Nephron progenitor cell (in vitro differentiated cells): ENCODE measurements around the gene STK10.
A peak's percentile ranks its signal among the peaks of the same experiment; 100 is the strongest.

Experiments used
- DNase-seq: peaks from one replicate; pipeline ENCODE4 v3.0.0; 2021
- H3K27ac Mint-ChIP-seq: 2 replicates; pipeline ENCODE4 v1.8.0; 2021; ENCODE audit warnings: mild to moderate bottlenecking, moderate library complexity, mixed read lengths
- H3K27me3 Mint-ChIP-seq: 2 replicates; pipeline ENCODE4 v1.8.0; 2021; ENCODE audit warnings: mild to moderate bottlenecking, low read depth, mixed read lengths; ENCODE audit not compliant: poor library complexity
- H3K36me3 Mint-ChIP-seq: 2 replicates; pipeline ENCODE4 v1.8.0; 2021; ENCODE audit warnings: low read depth, mixed read lengths
- H3K4me1 Mint-ChIP-seq: 2 replicates; pipeline ENCODE4 v1.8.0; 2021; ENCODE audit warnings: mixed read lengths
- H3K4me3 Mint-ChIP-seq: 2 replicates; pipeline ENCODE4 v1.8.0; 2021; ENCODE audit warnings: mild to moderate bottlenecking, moderate library complexity, mixed read lengths
- H3K9me3 Mint-ChIP-seq: 2 replicates; pipeline ENCODE4 v1.8.0; 2021; ENCODE audit warnings: mild to moderate bottlenecking, moderate library complexity, mixed read lengths
- TF ChIP-seq, protein P1 (sequence below): fragments of 200-600 bp; sonication (generic); IDR thresholded peaks from 2 replicates; pipeline ENCODE4 v1.5.0; 2021; ENCODE audit warnings: antibody characterized with exemption

Gene STK10

DNA sequence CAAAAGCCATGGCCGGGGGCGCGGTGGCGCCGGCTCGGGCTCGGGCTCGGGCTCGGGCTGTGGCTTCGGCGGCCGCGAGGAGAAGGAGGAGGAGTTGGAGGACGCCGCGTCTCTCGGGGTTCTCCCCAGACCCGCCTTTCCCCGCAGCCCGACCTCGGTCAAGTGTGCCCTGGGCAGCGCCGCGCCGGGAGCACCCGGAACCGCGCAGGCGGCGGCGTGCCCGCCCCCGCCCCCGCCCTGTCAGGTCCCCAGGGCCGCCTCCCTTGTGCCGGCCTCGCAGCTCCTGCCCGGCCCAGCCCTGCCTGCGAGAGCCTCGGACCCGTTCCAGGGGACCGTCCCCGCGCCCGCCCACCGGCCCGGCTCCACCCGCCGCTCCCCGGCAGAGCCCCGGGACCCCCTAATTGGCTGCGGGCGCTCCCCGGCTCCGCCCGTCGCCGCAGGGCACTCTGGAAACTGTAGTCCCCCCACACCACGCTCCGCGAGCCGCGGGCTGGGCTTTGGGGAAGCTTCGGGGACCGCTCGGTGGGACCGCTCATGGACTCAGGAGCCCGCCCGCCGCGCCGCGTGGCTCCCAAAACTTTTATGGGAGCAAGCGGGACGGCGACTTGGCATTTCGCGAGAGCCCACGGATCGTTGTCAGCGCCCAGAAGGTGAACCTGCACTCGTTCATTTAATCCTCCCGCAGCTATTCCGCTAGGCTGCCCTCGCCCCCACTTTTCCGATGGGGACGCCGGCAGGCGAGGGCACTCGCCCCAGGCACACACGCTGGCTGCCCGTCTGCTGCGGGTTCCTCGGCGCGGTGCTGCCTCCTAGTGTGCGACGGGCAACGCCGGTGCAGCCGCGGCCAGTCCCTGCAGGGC, at the start of gene STK10:
Gene STK10, minus strand, starts transcription at position 192 of the 860 bp plus-strand sequence. Its CDS starts 182 bp downstream, at position 10.
- peak within 1 kb of the TSS; percentile 89 for H3K4me3 Mint-ChIP-seq
- TF ChIP-seq, protein P1, sequence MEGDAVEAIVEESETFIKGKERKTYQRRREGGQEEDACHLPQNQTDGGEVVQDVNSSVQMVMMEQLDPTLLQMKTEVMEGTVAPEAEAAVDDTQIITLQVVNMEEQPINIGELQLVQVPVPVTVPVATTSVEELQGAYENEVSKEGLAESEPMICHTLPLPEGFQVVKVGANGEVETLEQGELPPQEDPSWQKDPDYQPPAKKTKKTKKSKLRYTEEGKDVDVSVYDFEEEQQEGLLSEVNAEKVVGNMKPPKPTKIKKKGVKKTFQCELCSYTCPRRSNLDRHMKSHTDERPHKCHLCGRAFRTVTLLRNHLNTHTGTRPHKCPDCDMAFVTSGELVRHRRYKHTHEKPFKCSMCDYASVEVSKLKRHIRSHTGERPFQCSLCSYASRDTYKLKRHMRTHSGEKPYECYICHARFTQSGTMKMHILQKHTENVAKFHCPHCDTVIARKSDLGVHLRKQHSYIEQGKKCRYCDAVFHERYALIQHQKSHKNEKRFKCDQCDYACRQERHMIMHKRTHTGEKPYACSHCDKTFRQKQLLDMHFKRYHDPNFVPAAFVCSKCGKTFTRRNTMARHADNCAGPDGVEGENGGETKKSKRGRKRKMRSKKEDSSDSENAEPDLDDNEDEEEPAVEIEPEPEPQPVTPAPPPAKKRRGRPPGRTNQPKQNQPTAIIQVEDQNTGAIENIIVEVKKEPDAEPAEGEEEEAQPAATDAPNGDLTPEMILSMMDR: peak; percentile 68
- H3K4me1 Mint-ChIP-seq: peaks cover 34% of the 10 kb centered on the region
- H3K27ac Mint-ChIP-seq: peak within 1 kb of the TSS; percentile 19
- H3K27me3 Mint-ChIP-seq: peaks cover 13% of the 10 kb centered on the region
- peaks cover 1% of the 10 kb centered on the region for H3K36me3 Mint-ChIP-seq
- no peaks in the 10 kb centered on the region for H3K9me3 Mint-ChIP-seq
- peak; percentile 88 for DNase-seq

DNA sequence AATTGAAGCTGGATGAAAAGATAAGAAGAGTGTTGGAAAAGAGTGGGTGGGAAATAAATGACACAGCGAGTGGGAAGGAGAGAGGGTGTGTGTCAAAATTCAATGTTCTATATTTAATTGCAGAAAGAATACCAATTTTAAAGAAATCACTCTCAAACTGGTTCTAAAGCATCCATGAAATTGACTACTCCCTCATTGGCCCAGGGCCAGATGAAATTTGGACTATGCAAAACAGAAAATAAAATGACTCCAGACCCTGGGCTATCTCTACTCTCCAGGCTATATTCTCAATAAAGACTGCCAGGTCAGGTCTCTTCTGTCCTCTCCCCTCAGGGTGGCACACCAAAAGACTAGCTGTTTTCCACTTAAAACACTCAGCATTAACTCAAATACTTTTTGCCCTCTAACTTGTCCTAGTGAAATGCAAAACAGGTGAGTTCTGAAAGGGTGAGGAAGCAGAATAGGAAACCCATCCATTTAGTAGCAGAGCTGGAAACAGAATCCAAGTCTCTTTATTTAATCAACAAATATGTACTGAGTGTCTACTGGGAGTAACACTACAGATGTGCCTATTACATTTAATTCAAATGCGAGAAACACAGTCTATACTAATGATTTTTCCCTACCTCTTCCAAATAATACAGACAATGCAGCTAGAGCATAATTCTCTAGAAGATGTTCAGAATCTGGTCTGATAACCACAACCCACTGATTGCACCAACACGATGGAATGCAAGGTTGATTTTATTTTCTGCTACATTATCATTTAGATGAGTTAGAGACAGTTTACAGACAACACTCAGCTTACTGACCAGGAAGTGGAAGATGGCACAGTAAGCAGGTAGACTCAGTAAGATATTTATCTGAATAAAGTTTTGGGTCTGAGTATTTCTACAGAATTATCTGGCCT, 48.1 kb upstream of the STK10 start:
- peak overlapping the region; percentile 89 for H3K27ac Mint-ChIP-seq
- H3K9me3 Mint-ChIP-seq: no peaks in the 10 kb centered on the region
- H3K36me3 Mint-ChIP-seq: peaks cover 38% of the 10 kb centered on the region
- TF ChIP-seq, protein P1: no peak
- H3K4me3 Mint-ChIP-seq: no peak overlapping the region
- H3K27me3 Mint-ChIP-seq: no peaks in the 10 kb centered on the region
- no peak for DNase-seq
- H3K4me1 Mint-ChIP-seq: peaks cover 20% of the 10 kb centered on the region

DNA sequence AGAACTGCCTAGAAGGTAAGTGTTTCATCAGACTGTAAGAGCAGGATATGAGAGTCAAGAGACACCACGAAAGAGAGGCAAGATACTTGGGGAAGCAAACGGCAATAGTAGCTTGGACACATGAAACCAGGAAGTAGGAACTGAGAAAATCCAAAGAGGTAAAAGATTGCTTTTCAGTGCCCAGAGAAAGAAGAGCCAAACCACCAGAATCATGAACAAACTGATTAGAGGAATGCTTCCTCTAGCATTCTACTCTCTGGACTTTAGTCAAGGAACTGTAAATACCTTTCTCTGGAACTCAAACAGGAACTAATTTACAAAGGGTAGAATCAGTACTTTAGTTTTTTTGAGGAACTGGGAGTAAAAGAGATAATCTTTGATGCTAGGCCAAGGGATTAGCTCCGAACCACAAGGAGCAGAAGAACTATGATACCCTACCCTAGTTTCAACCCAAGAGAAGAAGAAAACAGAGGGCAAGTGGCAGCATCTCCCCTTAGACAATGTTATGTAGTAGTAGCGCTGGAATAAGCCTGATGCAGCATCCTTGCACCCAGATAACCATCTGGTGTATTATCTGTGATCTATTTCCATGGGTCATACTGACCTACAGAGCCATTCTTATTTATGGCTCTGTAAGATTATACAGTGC, 47.2 kb upstream of the STK10 start:
- H3K36me3 Mint-ChIP-seq: peaks cover 40% of the 10 kb centered on the region
- H3K4me1 Mint-ChIP-seq: peaks cover 20% of the 10 kb centered on the region
- TF ChIP-seq, protein P1: no peak
- no peaks in the 10 kb centered on the region for H3K27me3 Mint-ChIP-seq
- H3K27ac Mint-ChIP-seq: peak overlapping the region; percentile 89
- no peak for DNase-seq
- no peaks in the 10 kb centered on the region for H3K9me3 Mint-ChIP-seq
- H3K4me3 Mint-ChIP-seq: no peak overlapping the region

DNA sequence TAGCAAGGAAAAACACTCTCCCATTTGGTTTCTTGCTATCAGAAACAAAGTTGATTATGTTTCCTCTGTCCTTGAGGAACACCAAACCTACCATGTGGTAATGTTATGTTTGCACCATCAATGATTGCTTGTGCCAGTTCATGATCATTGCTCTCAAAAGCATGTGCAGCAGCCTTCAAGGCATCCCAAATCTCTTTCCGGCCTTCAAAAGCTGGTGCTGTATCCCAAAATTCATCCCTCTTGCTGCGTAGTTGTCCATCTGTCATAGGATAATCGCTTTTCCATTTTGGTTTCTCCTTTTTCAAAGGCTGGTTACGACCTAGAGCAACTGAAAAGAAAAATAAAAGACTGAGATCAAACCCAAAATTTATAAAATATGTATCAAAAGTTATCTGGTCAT, 46.0 kb upstream of the STK10 start:
- peaks cover 16% of the 10 kb centered on the region for H3K4me1 Mint-ChIP-seq
- TF ChIP-seq, protein P1: no peak
- H3K9me3 Mint-ChIP-seq: no peaks in the 10 kb centered on the region
- peak overlapping the region; percentile 20 for H3K27ac Mint-ChIP-seq
- H3K27me3 Mint-ChIP-seq: no peaks in the 10 kb centered on the region
- no peak overlapping the region for H3K4me3 Mint-ChIP-seq
- no peak for DNase-seq
- peaks cover 47% of the 10 kb centered on the region for H3K36me3 Mint-ChIP-seq

DNA sequence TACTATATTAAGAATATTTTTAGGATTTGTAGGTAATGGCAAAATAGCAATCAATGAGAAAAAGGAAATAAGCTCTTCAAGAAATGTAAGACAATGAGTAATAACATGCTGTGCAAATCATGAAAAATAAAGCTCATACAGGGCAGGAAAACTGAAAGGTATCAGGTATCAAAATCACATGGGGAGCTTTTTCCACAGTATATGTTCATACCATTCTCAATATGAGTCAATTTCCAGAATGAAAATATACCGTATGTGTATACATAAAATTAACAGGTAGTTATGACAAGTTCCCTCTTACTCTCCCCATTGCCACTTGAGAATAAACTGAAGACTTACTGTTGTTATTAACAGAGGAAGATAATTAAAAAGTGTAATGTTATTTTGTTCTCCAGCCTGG, 41.9 kb upstream of the STK10 start:
- TF ChIP-seq, protein P1: no peak
- H3K27me3 Mint-ChIP-seq: no peaks in the 10 kb centered on the region
- H3K4me1 Mint-ChIP-seq: peaks cover 7% of the 10 kb centered on the region
- no peak overlapping the region for H3K4me3 Mint-ChIP-seq
- no peak for DNase-seq
- peaks cover 78% of the 10 kb centered on the region for H3K36me3 Mint-ChIP-seq
- no peak overlapping the region for H3K27ac Mint-ChIP-seq
- H3K9me3 Mint-ChIP-seq: no peaks in the 10 kb centered on the region
